Measurements from ENCODE around the gene CALML4. TPM values are rescaled to one million over a fixed set of nuclear protein-coding genes. Genes with fewer than 3 reads are reported as not detected.

Gene CALML4
- total RNA-seq, 4 donors from 2014 or later: 1.6 to 5.3 (median 3.3) TPM

DNA sequence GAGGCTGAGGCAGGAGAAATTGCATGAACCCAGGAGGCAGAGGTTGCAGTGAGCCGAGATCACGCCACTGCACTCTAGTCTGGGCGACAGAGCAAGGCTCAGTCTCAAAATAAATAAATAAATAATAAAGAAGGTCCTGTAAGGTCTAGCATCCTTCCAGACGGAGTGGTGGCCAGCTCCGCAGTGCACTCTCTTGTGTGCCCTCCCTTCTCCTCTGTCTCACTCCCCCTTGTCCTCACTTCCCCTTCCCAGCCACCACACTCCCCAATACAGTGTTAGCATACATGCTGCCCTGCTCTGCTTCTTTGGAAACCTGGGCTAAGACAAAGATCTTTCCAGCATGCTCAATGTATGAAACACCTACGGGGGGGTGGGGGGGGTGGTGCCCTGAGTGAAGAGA lies 27.8 kb upstream of the CALML4 start:
- H3K36me3 ChIP-seq: no peaks in the 10 kb centered on the region
- H3K4me1 ChIP-seq: peaks cover 10 to 38% (median 16%) of the 10 kb centered on the region in 3 donors
- H3K9me3 ChIP-seq: no peaks in the 10 kb centered on the region
- H3K4me3 ChIP-seq: no peak overlapping the region
- TF ChIP-seq POLR2A (IDR thresholded peaks at IDR 0.05): no peak
- TF ChIP-seq, protein P1, sequence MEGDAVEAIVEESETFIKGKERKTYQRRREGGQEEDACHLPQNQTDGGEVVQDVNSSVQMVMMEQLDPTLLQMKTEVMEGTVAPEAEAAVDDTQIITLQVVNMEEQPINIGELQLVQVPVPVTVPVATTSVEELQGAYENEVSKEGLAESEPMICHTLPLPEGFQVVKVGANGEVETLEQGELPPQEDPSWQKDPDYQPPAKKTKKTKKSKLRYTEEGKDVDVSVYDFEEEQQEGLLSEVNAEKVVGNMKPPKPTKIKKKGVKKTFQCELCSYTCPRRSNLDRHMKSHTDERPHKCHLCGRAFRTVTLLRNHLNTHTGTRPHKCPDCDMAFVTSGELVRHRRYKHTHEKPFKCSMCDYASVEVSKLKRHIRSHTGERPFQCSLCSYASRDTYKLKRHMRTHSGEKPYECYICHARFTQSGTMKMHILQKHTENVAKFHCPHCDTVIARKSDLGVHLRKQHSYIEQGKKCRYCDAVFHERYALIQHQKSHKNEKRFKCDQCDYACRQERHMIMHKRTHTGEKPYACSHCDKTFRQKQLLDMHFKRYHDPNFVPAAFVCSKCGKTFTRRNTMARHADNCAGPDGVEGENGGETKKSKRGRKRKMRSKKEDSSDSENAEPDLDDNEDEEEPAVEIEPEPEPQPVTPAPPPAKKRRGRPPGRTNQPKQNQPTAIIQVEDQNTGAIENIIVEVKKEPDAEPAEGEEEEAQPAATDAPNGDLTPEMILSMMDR (IDR thresholded peaks at IDR 0.05): no peak
- 92 to 94% methylated on average over 5 of the region's 6 CpGs for WGBS, 2 donors
- intact Hi-C loops (cut with DNase I): no loop called here
- no peak overlapping the region for H3K27ac ChIP-seq
- H3K27me3 ChIP-seq: peaks cover 0 to 41% (median 0%) of the 10 kb centered on the region in 4 donors
- DNase-seq: no peak

DNA sequence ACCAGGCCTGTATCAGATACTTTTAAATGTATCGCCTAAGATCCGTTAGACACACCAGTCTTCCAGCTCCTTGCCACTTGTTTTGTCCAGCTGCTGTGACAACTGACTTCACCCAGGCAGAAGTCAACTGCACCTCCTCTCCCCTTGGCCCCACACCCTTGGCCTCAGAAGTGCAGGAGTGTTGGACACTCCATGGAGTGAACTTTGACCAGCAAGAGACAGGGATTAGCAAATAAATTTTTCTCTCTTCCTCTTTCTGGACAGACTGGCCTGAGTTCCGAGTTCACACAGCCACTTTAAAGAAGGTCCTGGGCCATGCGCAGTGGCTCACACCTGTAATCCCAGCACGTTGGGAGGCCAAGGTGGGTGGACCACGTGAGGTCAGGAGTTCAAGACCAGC lies 27.3 kb upstream of the CALML4 start:
- H3K4me3 ChIP-seq: no peak overlapping the region
- peaks cover 0 to 41% (median 0%) of the 10 kb centered on the region in 4 donors for H3K27me3 ChIP-seq
- TF ChIP-seq, protein P1 (IDR thresholded peaks at IDR 0.05): no peak
- TF ChIP-seq POLR2A (IDR thresholded peaks at IDR 0.05): no peak
- 89 to 100% methylated on average over 5 to 6 of the region's 6 CpGs for WGBS, 2 donors
- no peak for DNase-seq
- H3K9me3 ChIP-seq: no peaks in the 10 kb centered on the region
- intact Hi-C loops (cut with DNase I): no loop called here
- H3K36me3 ChIP-seq: no peaks in the 10 kb centered on the region
- H3K4me1 ChIP-seq: peaks cover 15 to 43% (median 19%) of the 10 kb centered on the region in 3 donors
- no peak overlapping the region for H3K27ac ChIP-seq

DNA sequence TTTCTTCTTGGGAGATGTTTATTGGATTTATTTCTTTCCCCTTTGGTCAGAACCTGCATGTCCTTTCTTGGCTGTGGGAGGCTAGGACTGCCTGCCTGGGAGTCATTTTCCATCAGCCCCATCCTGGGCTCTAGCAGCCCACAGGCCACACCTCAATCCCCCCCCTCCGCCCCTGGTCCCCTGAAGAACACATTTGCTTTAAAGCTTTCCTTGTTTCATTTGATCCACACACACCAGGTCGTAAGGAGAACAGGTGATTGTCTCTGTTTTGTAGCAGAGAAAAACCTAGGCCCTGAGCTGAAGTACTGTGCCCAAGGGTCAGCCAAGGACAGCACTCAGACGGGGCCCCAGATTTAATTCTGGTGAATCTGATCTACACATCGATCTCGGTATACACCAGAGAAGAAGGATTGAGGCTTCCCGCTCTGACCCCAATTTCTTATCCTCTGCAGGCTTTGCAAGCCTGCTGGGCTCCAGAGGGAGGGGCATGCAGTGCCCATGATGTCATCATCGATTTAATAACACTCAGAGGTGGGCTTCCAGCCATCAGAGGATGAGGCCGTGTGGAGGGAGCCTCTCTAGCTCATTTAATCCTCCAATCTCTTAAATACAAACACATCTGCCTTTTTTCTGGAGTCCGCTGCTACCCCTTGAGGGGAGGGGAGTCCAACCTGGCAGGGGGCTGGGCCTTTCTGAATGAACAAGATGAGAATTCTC lies 26.1 kb upstream of the CALML4 start:
- Histone ChIP-seq H3K9me3 (no peaks in the 10 kb centered on the region), H3K27ac (no peak overlapping the region), H3K4me1 (peaks cover 18 to 47% (median 19%) of the 10 kb centered on the region in 3 donors), H3K36me3 (no peaks in the 10 kb centered on the region), H3K27me3 (peaks cover 0 to 41% (median 0%) of the 10 kb centered on the region in 4 donors), H3K4me3 (no peak overlapping the region)
- WGBS, 2 donors: 78 to 86% methylated on average over 8 of the region's 9 CpGs
- intact Hi-C loops (cut with DNase I): no loop called here
- no peak for DNase-seq
- TF ChIP-seq, protein P1 (IDR thresholded peaks at IDR 0.05): no peak
- no peak for TF ChIP-seq POLR2A (IDR thresholded peaks at IDR 0.05)

DNA sequence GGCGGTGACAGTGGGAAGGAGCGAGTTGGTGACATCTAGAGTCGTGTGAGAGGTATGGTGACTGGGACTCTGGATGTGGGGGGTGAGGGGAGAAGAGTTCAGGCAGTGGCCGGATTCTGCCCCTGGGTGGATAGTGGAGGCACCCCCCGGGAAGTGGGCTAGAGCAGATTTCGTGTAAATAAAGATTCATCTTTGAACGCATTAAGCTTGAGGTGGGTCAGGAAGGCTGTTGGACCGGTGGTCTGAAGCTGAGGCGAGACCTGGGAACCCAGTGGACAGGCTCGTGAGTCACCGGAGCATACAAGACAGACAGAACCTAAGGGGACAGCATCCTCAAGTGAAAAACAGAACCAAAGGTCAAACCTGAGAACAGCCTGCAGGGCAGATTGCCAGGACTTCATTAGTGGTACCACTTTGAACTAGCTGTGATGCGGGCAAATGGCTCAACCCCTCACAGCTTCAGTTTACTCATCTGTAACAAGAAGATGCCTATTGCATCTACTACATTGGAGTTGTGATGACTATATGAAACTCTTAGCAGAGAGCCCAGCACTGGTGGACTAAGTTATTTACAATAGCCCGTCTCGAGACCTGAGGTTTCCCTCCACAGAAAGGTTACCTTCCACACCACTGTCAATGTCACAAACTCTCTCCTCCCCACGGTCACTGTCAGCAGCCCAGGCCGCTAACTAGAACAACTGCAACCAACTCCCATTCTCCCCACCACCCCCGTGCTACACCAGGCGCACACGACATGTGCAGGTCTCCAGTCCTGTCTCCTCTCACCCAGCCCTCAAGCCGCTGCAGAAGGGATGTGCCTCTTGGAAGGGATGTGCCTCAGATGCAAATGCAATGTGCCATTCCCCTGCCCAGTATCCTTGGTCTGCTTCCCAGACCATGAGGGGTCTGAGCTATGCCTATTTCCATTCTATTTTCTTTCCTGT lies 25.3 kb upstream of the CALML4 start:
- peaks cover 18 to 47% (median 19%) of the 10 kb centered on the region in 3 donors for H3K4me1 ChIP-seq
- peak overlapping the region; percentile 56 to 89 (median 86) for H3K27ac ChIP-seq
- DNase-seq: no peak
- no peaks in the 10 kb centered on the region for H3K36me3 ChIP-seq
- 56 to 62% methylated on average over 19 to 20 of the region's 20 CpGs for WGBS, 2 donors
- intact Hi-C loops (cut with DNase I): no loop called here
- no peaks in the 10 kb centered on the region for H3K9me3 ChIP-seq
- peaks cover 0 to 41% (median 0%) of the 10 kb centered on the region in 4 donors for H3K27me3 ChIP-seq
- TF ChIP-seq, protein P1 (IDR thresholded peaks at IDR 0.05): no peak
- no peak for TF ChIP-seq POLR2A (IDR thresholded peaks at IDR 0.05)
- peak overlapping the region; percentile 56 to 92 (median 86) for H3K4me3 ChIP-seq
